GM10266 (cell line): ENCODE data around the gene MBNL2.

Experiments
- DNase-seq: peaks from one replicate; pipeline ENCODE4 v3.0.0; 2012; ENCODE audit errors: extremely low spot score
- CTCF ChIP-seq: IDR thresholded peaks from 2 replicates; pipeline ENCODE4 v1.5.1; 2012; ENCODE audit warnings: mild to moderate bottlenecking, low read depth; ENCODE audit not compliant: control insufficient read depth, insufficient read depth; ENCODE audit errors: missing control alignments

Gene MBNL2

GRCh38 chr13:97253581-97254293 is 31.6 kb downstream of the MBNL2 start:
- TF ChIP-seq CTCF = no peak
- DNase-seq = no peak

- DNase-seq = no peak
- TF ChIP-seq CTCF = no peak
Measured at GRCh38 chr13:97254816-97255215, 32.7 kb downstream of the MBNL2 start.

GRCh38 chr13:97255515-97256021 is 33.4 kb downstream of the MBNL2 start:
- no peak for DNase-seq
- TF ChIP-seq CTCF = no peak

GRCh38 chr13:97256343-97256783 is 34.2 kb downstream of the MBNL2 start:
- no peak for TF ChIP-seq CTCF

GRCh38 chr13:97257228-97257755 is 35.2 kb downstream of the MBNL2 start:
- TF ChIP-seq CTCF = no peak

More at GRCh38 chr13:97256343-97256783, 34.2 kb downstream of the MBNL2 start:
- DNase-seq = no peak

GRCh38 chr13:97257800-97258799 is 36.0 kb downstream of the MBNL2 start:
- no peak for TF ChIP-seq CTCF
- peak; percentile 59 for DNase-seq

More at GRCh38 chr13:97257228-97257755, 35.2 kb downstream of the MBNL2 start:
- DNase-seq = no peak
